HL-60 (cell line): ENCODE data around the gene WDR20.

Experiments used
- GABPA ChIP-seq: IDR thresholded peaks from 2 replicates; pipeline ENCODE4 v1.6.1; 2012; ENCODE audit warnings: low read depth
- POLR2AphosphoS5 ChIP-seq: IDR thresholded peaks from 2 replicates; pipeline ENCODE4 v1.6.1; 2012; ENCODE audit warnings: low read depth
- TF ChIP-seq, protein P1 (sequence below): IDR thresholded peaks from one replicate; pipeline ENCODE4 v1.5.1; 2011; ENCODE audit warnings: low read length, control low read depth, inconsistent platforms; ENCODE audit not compliant: insufficient read depth
- TF ChIP-seq, protein P2 (sequence below): IDR thresholded peaks from 2 replicates; pipeline ENCODE4 v1.6.1; 2012; ENCODE audit warnings: low read depth; ENCODE audit not compliant: insufficient replicate concordance

DNA sequence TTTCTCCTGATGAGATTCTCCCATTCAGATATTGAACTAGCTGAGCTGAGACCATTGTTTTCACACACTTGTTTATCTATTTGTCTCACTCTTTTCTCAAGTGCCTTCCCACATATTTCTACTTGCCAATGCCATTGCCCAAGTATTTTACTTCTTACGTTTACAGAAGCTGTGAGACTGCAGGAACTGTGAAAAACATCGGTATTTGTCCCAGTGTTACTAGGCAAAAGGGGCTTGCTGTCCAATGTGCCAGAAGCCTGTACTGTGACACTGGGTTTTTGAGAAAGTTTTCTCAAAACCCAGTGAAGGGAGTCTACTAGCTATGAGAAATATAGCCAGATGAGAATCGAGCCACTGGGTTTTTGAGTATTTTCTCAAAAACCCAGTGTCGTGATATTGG lies 37.5 kb downstream of the WDR20 start:
- TF ChIP-seq, protein P1, sequence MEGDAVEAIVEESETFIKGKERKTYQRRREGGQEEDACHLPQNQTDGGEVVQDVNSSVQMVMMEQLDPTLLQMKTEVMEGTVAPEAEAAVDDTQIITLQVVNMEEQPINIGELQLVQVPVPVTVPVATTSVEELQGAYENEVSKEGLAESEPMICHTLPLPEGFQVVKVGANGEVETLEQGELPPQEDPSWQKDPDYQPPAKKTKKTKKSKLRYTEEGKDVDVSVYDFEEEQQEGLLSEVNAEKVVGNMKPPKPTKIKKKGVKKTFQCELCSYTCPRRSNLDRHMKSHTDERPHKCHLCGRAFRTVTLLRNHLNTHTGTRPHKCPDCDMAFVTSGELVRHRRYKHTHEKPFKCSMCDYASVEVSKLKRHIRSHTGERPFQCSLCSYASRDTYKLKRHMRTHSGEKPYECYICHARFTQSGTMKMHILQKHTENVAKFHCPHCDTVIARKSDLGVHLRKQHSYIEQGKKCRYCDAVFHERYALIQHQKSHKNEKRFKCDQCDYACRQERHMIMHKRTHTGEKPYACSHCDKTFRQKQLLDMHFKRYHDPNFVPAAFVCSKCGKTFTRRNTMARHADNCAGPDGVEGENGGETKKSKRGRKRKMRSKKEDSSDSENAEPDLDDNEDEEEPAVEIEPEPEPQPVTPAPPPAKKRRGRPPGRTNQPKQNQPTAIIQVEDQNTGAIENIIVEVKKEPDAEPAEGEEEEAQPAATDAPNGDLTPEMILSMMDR, result no peak
- TF ChIP-seq, protein P2, sequence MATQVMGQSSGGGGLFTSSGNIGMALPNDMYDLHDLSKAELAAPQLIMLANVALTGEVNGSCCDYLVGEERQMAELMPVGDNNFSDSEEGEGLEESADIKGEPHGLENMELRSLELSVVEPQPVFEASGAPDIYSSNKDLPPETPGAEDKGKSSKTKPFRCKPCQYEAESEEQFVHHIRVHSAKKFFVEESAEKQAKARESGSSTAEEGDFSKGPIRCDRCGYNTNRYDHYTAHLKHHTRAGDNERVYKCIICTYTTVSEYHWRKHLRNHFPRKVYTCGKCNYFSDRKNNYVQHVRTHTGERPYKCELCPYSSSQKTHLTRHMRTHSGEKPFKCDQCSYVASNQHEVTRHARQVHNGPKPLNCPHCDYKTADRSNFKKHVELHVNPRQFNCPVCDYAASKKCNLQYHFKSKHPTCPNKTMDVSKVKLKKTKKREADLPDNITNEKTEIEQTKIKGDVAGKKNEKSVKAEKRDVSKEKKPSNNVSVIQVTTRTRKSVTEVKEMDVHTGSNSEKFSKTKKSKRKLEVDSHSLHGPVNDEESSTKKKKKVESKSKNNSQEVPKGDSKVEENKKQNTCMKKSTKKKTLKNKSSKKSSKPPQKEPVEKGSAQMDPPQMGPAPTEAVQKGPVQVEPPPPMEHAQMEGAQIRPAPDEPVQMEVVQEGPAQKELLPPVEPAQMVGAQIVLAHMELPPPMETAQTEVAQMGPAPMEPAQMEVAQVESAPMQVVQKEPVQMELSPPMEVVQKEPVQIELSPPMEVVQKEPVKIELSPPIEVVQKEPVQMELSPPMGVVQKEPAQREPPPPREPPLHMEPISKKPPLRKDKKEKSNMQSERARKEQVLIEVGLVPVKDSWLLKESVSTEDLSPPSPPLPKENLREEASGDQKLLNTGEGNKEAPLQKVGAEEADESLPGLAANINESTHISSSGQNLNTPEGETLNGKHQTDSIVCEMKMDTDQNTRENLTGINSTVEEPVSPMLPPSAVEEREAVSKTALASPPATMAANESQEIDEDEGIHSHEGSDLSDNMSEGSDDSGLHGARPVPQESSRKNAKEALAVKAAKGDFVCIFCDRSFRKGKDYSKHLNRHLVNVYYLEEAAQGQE, result no peak
- TF ChIP-seq POLR2AphosphoS5 (no peak), GABPA (no peak)
